GM12865 (cell line): Measurements from ENCODE around the gene OR6B2.

ENCODE experiments used
- DNase-seq: peaks from one replicate; pipeline ENCODE4 v3.0.0; 2010; ENCODE audit warnings: low read depth
- H3K4me3 ChIP-seq: 2 replicates; pipeline ENCODE4 v1.5.1; 2011; ENCODE audit warnings: mild to moderate bottlenecking, low read depth, low read length, control low read depth
- CTCF ChIP-seq: IDR thresholded peaks from 2 replicates; pipeline ENCODE4 v1.5.1; 2011; ENCODE audit warnings: low read length, control low read depth, low read depth, inconsistent platforms; ENCODE audit not compliant: insufficient read depth; ENCODE audit errors: missing control alignments

Gene OR6B2

GRCh38 chr2:240066489-240066888 lies 36.3 kb upstream of the OR6B2 start:
- no peak for DNase-seq
- TF ChIP-seq CTCF: no peak
- H3K4me3 ChIP-seq: no peak overlapping the region

GRCh38 chr2:240064898-240065297 lies 34.7 kb upstream of the OR6B2 start:
- no peak for DNase-seq
- TF ChIP-seq CTCF: no peak
- no peak overlapping the region for H3K4me3 ChIP-seq

- peak; percentile 60 for DNase-seq
- TF ChIP-seq CTCF: peak; percentile 53
- H3K4me3 ChIP-seq: no peak overlapping the region
Observed at GRCh38 chr2:240060977-240061591, 30.9 kb upstream of the OR6B2 start.

GRCh38 chr2:240056678-240057077 lies 26.4 kb upstream of the OR6B2 start:
- TF ChIP-seq CTCF: no peak
- H3K4me3 ChIP-seq: no peak overlapping the region
- no peak for DNase-seq

- no peak for TF ChIP-seq CTCF
- no peak overlapping the region for H3K4me3 ChIP-seq
Observed at GRCh38 chr2:240055177-240055917, 25.1 kb upstream of the OR6B2 start.

GRCh38 chr2:240053173-240054155 lies 23.2 kb upstream of the OR6B2 start, which contains the start of gene OR6B3:
TSS of gene OR6B3 (minus strand) at chr2:240053521.
- TF ChIP-seq CTCF: no peak
- no peak for DNase-seq
- no peak within 1 kb of the TSS for H3K4me3 ChIP-seq

More at GRCh38 chr2:240055177-240055917, 25.1 kb upstream of the OR6B2 start:
- no peak for DNase-seq
